ENCODE results near the gene SP140L. TPM values are rescaled to one million over a fixed set of nuclear protein-coding genes. Genes with fewer than 3 reads are reported as not detected.
"Not testable (repeated sequence)": the region's sequence is repeated elsewhere in the genome, so short reads cannot be mapped to it uniquely, and the experiment has no call there.

SP140L gene
- total RNA-seq, 1 donor from 2014 or later, result 2.7 TPM

GRCh38 chr2:230408244-230408842 is 81.3 kb downstream of the SP140L start:
- no peak for TF ChIP-seq CTCF (conservative IDR thresholded peaks at IDR 0.05; ENCODE audit: low read depth, low read length)
- DNase-seq (ENCODE audit: low read depth), result peak; percentile 36
- H3K4me3 ChIP-seq (ENCODE audit: low read depth, low read length), result no peak overlapping the region

GRCh38 chr2:230409316-230409715 is 82.3 kb downstream of the SP140L start:
- DNase-seq (ENCODE audit: low read depth); H3K4me3 ChIP-seq (ENCODE audit: low read depth, low read length): not testable (repeated sequence)

- DNase-seq (ENCODE audit: low read depth), result no peak
- no peak overlapping the region for H3K4me3 ChIP-seq (ENCODE audit: low read depth, low read length)
- TF ChIP-seq CTCF (conservative IDR thresholded peaks at IDR 0.05; ENCODE audit: low read depth, low read length), result no peak
Measured at GRCh38 chr2:230410263-230410662, 83.3 kb downstream of the SP140L start.

- H3K4me3 ChIP-seq (ENCODE audit: low read depth, low read length), result peak overlapping the region; percentile 70
- TF ChIP-seq CTCF (conservative IDR thresholded peaks at IDR 0.05; ENCODE audit: low read depth, low read length), result no peak
- DNase-seq (ENCODE audit: low read depth), result no peak
Measured at GRCh38 chr2:230410861-230411569, 84.0 kb downstream of the SP140L start.

- H3K4me3 ChIP-seq (ENCODE audit: low read depth, low read length), result peak overlapping the region; percentile 70
- no peak for TF ChIP-seq CTCF (conservative IDR thresholded peaks at IDR 0.05; ENCODE audit: low read depth, low read length)
- DNase-seq (ENCODE audit: low read depth), result no peak
Measured at GRCh38 chr2:230411570-230412370, 84.8 kb downstream of the SP140L start.

GRCh38 chr2:230412371-230412711 is 85.3 kb downstream of the SP140L start:
- DNase-seq (ENCODE audit: low read depth), result no peak
- peak overlapping the region; percentile 70 for H3K4me3 ChIP-seq (ENCODE audit: low read depth, low read length)
- no peak for TF ChIP-seq CTCF (conservative IDR thresholded peaks at IDR 0.05; ENCODE audit: low read depth, low read length)

- DNase-seq (ENCODE audit: low read depth), result no peak
- H3K4me3 ChIP-seq (ENCODE audit: low read depth, low read length), result no peak overlapping the region
- no peak for TF ChIP-seq CTCF (conservative IDR thresholded peaks at IDR 0.05; ENCODE audit: low read depth, low read length)
Measured at GRCh38 chr2:230412846-230413245, 85.9 kb downstream of the SP140L start.

Data from epithelial cell of proximal tubule (primary cell).